Measurements from ENCODE around the gene GATA3. TPM values are rescaled to one million over a fixed set of nuclear protein-coding genes. Genes with fewer than 3 reads are reported as not detected.

The GATA3 gene
- total and polyA plus RNA-seq, 2 of the 8 experiments (the other 6 are each of a cell fraction or from before 2014, with no cell fraction given), result 0.02 to 0.43 TPM

DNA sequence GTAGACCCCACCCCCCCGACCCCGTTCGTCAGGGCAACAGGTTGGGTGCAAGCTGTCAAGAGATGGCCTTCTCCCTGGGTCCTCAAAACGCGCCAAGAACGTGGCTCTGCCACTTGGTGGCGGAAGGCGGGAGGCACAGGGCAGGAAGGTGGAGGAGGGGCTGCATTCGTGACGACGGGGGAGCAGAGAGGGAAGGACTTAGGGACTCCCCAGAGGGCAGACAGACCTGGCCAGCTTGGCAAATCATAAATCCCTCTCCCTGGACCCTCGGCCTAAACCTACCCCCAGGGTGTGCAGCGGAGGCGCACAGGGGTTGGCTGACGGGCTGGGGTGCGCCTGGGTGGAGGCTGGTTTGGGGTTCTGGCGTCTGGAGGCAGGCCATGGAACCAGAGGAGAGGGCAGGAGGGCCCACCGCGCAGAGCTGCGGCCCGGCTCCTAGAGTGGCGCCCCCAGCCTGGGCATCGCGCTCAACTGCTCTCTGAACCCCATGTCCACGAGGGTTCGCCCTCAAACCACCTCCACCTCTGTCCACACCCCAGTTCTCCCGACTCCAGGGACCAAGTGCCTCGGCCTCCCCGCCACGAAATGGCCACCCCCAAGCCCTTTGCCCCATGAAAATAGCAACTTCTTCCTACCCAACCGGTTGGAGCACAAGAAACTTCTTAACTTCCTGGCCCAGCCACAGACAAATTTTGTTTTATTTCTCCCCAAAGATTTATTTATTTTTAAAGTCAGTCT is 10.8 kb upstream of the GATA3 start (continued):
- TF ChIP-seq CBX5 (IDR thresholded peaks at IDR 0.05; ENCODE audit: low read depth, low read length), result no peak
- TF ChIP-seq SP4 (IDR thresholded peaks at IDR 0.05; ENCODE audit: low read length), result no peak
- no peak for TF ChIP-seq BCL11A (IDR thresholded peaks at IDR 0.05; ENCODE audit: low read depth in 2 of 2, low read length in 2 of 2)
- TF ChIP-seq RXRA (IDR thresholded peaks at IDR 0.05; ENCODE audit: insufficient read depth, low read depth, low read length), result no peak
- TF ChIP-seq, protein P1, sequence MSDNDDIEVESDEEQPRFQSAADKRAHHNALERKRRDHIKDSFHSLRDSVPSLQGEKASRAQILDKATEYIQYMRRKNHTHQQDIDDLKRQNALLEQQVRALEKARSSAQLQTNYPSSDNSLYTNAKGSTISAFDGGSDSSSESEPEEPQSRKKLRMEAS (IDR thresholded peaks at IDR 0.05), result peak; percentile 97
- TF ChIP-seq NANOG (IDR thresholded peaks at IDR 0.05; ENCODE audit: insufficient read depth, low read depth, low read length, poor library complexity, severe bottlenecking), result no peak
- no peak for TF ChIP-seq POU5F1 (IDR thresholded peaks at IDR 0.05; ENCODE audit: low read depth, low read length)
- TF ChIP-seq ASH2L (IDR thresholded peaks at IDR 0.05; ENCODE audit: low read length), result no peak
- TF ChIP-seq EP300 (IDR thresholded peaks at IDR 0.05; ENCODE audit: borderline replicate concordance in 1 of 2, low read depth in 2 of 2, low read length in 2 of 2), result no peak
- no peak for TF ChIP-seq FOSL1 (IDR thresholded peaks at IDR 0.05; ENCODE audit: insufficient read depth, low read depth, low read length)
- TF ChIP-seq TCF12 (IDR thresholded peaks at IDR 0.05; ENCODE audit: low read depth, low read length), result no peak
- TF ChIP-seq EZH2 (IDR thresholded peaks at IDR 0.05; ENCODE audit: low read depth, low read length, severe bottlenecking), result no peak
- TF ChIP-seq, protein P2, sequence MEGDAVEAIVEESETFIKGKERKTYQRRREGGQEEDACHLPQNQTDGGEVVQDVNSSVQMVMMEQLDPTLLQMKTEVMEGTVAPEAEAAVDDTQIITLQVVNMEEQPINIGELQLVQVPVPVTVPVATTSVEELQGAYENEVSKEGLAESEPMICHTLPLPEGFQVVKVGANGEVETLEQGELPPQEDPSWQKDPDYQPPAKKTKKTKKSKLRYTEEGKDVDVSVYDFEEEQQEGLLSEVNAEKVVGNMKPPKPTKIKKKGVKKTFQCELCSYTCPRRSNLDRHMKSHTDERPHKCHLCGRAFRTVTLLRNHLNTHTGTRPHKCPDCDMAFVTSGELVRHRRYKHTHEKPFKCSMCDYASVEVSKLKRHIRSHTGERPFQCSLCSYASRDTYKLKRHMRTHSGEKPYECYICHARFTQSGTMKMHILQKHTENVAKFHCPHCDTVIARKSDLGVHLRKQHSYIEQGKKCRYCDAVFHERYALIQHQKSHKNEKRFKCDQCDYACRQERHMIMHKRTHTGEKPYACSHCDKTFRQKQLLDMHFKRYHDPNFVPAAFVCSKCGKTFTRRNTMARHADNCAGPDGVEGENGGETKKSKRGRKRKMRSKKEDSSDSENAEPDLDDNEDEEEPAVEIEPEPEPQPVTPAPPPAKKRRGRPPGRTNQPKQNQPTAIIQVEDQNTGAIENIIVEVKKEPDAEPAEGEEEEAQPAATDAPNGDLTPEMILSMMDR (IDR thresholded peaks at IDR 0.05; ENCODE audit: control extremely low read depth in 1 of 3, insufficient read depth in 1 of 3, low read depth in 1 of 3, low read length in 3 of 3), result peak; percentile 19 to 59 (median 49); a peak in 3 of 4 replicates
- peak; percentile 59; the same call in 1 of the 2 replicates for TF ChIP-seq CREB1 (IDR thresholded peaks at IDR 0.05)
- TF ChIP-seq SRF (IDR thresholded peaks at IDR 0.05; ENCODE audit: low read depth, low read length), result no peak
- no peak for TF ChIP-seq NRF1 (IDR thresholded peaks at IDR 0.05; ENCODE audit: low read depth, low read length)

Measured in H1 (cell line).